ENCODE results near the gene NRBP1. TPM values are rescaled to one million over a fixed set of nuclear protein-coding genes. Genes with fewer than 3 reads are reported as not detected.

The NRBP1 gene
- total RNA-seq (10 to 100 TPM; 12.5 to 69.8 (median 48.4) TPM), polyA plus RNA-seq (10 to 100 TPM; 46.7 to 57.3 (median 51.4) TPM)
- long read RNA-seq, donor 1, partial matches to known transcripts, result 20 of 23 reads
- long read RNA-seq, donor 1, other reads (novel, unspliced or antisense), result 0 of 23 reads
- long read RNA-seq, donor 2, partial matches to known transcripts, result 7 of 8 reads
- long read RNA-seq, donor 2, other reads (novel, unspliced or antisense), result 0 of 8 reads
- long read RNA-seq, donor 3, partial matches to known transcripts, result 25 of 28 reads
- long read RNA-seq, donor 3, other reads (novel, unspliced or antisense), result 0 of 28 reads
- long read RNA-seq, donor 4, result 0 reads
- long read RNA-seq, donor 5, partial matches to known transcripts, result 25 of 26 reads
- long read RNA-seq, donor 5, other reads (novel, unspliced or antisense), result 0 of 26 reads
- long read RNA-seq, donor 6, result 0 reads
- long read RNA-seq, donor 7, partial matches to known transcripts, result 25 of 27 reads
- long read RNA-seq, donor 7, other reads (novel, unspliced or antisense), result 0 of 27 reads
- long read RNA-seq, donor 8, partial matches to known transcripts, result 39 of 40 reads
- long read RNA-seq, donor 8, other reads (novel, unspliced or antisense), result 0 of 40 reads
- long read RNA-seq, donor 9, partial matches to known transcripts, result 20 of 23 reads
- long read RNA-seq, donor 9, other reads (novel, unspliced or antisense), result 0 of 23 reads
- long read RNA-seq, donor 10, partial matches to known transcripts, result 15 of 15 reads
- long read RNA-seq, donor 10, other reads (novel, unspliced or antisense), result 0 of 15 reads

GRCh38 chr2:27428213-27428977 is at the start of gene NRBP1:
Gene NRBP1, plus strand, starts transcription at chr2:27428631. Its CDS starts 4,643 bp downstream, at chr2:27433274.
- WGBS, 5 donors, result 0 to 1% (median 1%) methylated on average over 28 to 75 of the region's 75 CpGs
- Histone ChIP-seq H3K36me3 (peaks cover 4 to 10% (median 6%) of the 10 kb centered on the region in 4 donors), H3K4me1 (peaks cover 27 to 54% (median 39%) of the 10 kb centered on the region in 4 donors), H3K4me3 (peak within 1 kb of the TSS; percentile 78 to 100 (median 94)), H3K9me3 (no peaks in the 10 kb centered on the region), H3K27ac (peak within 1 kb of the TSS; percentile 98 to 100 (median 100)), H3K27me3 (no peaks in the 10 kb centered on the region)
- TF ChIP-seq POLR2A (IDR thresholded peaks at IDR 0.05), result peak in 2 of 4 donors; percentile 51 to 83
- TF ChIP-seq EP300 (IDR thresholded peaks at IDR 0.05), result no peak
- TF ChIP-seq POLR2AphosphoS5 (IDR thresholded peaks at IDR 0.05), result peak; percentile 58 to 97 (median 95)
- intact Hi-C loops (cut with DNase I; ENCODE audit: low total_unique reads), result no loop called here
- peak; percentile 94 to 98 for DNase-seq

GRCh38 chr2:27378809-27379290 is 49.6 kb upstream of the NRBP1 start:
- DNase-seq, result no peak
- Histone ChIP-seq H3K27ac (peak overlapping the region in 4 of 5 donors; percentile 91 to 99 (median 94)), H3K36me3 (peaks cover 55 to 76% (median 73%) of the 10 kb centered on the region in 4 donors), H3K4me3 (peak overlapping the region in 2 of 4 donors; percentile 71 to 76), H3K27me3 (no peaks in the 10 kb centered on the region), H3K9me3 (no peaks in the 10 kb centered on the region), H3K4me1 (peaks cover 23 to 46% (median 41%) of the 10 kb centered on the region in 4 donors)
- TF ChIP-seq POLR2A (IDR thresholded peaks at IDR 0.05), result no peak
- TF ChIP-seq EP300 (IDR thresholded peaks at IDR 0.05), result no peak
- TF ChIP-seq POLR2AphosphoS5 (IDR thresholded peaks at IDR 0.05), result no peak
- TF ChIP-seq CTCF (IDR thresholded peaks at IDR 0.05), result no peak
- 78 to 84% (median 81%) methylated on average over 7 to 9 of the region's 9 CpGs for WGBS, 5 donors
- intact Hi-C loops (cut with DNase I; ENCODE audit: low total_unique reads), result no loop called here

GRCh38 chr2:27379383-27379835 is 49.0 kb upstream of the NRBP1 start:
- peaks cover 23 to 46% (median 41%) of the 10 kb centered on the region in 4 donors for H3K4me1 ChIP-seq
- H3K4me3 ChIP-seq, result peak overlapping the region; percentile 71 to 83 (median 76)
- intact Hi-C loops (cut with DNase I; ENCODE audit: low total_unique reads), result no loop called here
- H3K9me3 ChIP-seq, result no peaks in the 10 kb centered on the region
- no peak for DNase-seq
- peak overlapping the region in 4 of 5 donors; percentile 91 to 99 (median 94) for H3K27ac ChIP-seq
- H3K36me3 ChIP-seq, result peaks cover 53 to 76% (median 73%) of the 10 kb centered on the region in 4 donors
- WGBS, 5 donors, result 40 to 59% (median 55%) methylated on average over 2 of the region's 2 CpGs
- H3K27me3 ChIP-seq, result no peaks in the 10 kb centered on the region
- no peak for TF ChIP-seq POLR2A (IDR thresholded peaks at IDR 0.05)
- no peak for TF ChIP-seq EP300 (IDR thresholded peaks at IDR 0.05)
- TF ChIP-seq CTCF (IDR thresholded peaks at IDR 0.05), result no peak

GRCh38 chr2:27379836-27380625 is 48.4 kb upstream of the NRBP1 start:
- Histone ChIP-seq H3K27me3 (no peaks in the 10 kb centered on the region), H3K4me1 (peaks cover 23 to 46% (median 41%) of the 10 kb centered on the region in 4 donors), H3K4me3 (peak overlapping the region; percentile 71 to 83 (median 76)), H3K27ac (peak overlapping the region; percentile 91 to 99 (median 95)), H3K36me3 (peaks cover 54 to 76% (median 73%) of the 10 kb centered on the region in 4 donors), H3K9me3 (no peaks in the 10 kb centered on the region)
- intact Hi-C loops (cut with DNase I; ENCODE audit: low total_unique reads), result no loop called here
- TF ChIP-seq POLR2AphosphoS5 (IDR thresholded peaks at IDR 0.05), result peak in 2 of 3 donors; percentile 39 to 74
- no peak for TF ChIP-seq CTCF (IDR thresholded peaks at IDR 0.05)
- TF ChIP-seq POLR2A (IDR thresholded peaks at IDR 0.05), result no peak
- no peak for TF ChIP-seq EP300 (IDR thresholded peaks at IDR 0.05)
- WGBS, 5 donors, result 0 to 1% (median 1%) methylated on average over 15 to 35 of the region's 35 CpGs
- DNase-seq, result peak; percentile 40 to 83

Data from stomach (tissue), 19 donors.